ENCODE data around the gene ZNF384. TPM values are rescaled to one million over a fixed set of nuclear protein-coding genes. Genes with fewer than 3 reads are reported as not detected.

Gene ZNF384
- total RNA-seq, 1 experiment from 2014 or later = 63.8 TPM

GRCh38 chr12:6723607-6724408 is 34.6 kb upstream of the ZNF384 start, which contains the start of gene COPS7A:
Gene COPS7A, plus strand, starts transcription at chr12:6724046. Its CDS starts 611 bp downstream, at chr12:6724657.
- Mint-ChIP-seq H3K36me3 (peaks cover 17% of the 10 kb centered on the region; the same call in 1 of the 2 replicates), H3K9me3 (no peaks in the 10 kb centered on the region), H3K4me1 (peaks cover 11% of the 10 kb centered on the region), H3K4me3 (peak within 1 kb of the TSS; percentile 88), H3K27me3 (ENCODE audit: low read depth) (peaks cover 16% of the 10 kb centered on the region), H3K27ac (peak within 1 kb of the TSS; percentile 98)
- POLR2A ChIA-PET = interaction anchor here (0.5 to 2.6 kb wide), 16 partner anchors 9 to 167 kb away, joined by 3 to 39 read pairs (median 4); partner anchors contain the start of genes CDCA3, GPR162, MLF2 and PTMS
- CTCF ChIA-PET = interaction anchor here (0.5 to 2.4 kb wide), 33 partner anchors 12 to 239 kb away, joined by 3 to 25 read pairs (median 4); partner anchors contain the start of genes CDCA3, GPR162, LAG3 and MLF2
- DNase-seq (ENCODE audit: low spot score) (peak; percentile 98), ATAC-seq (peak; percentile 98)
- peak; percentile 76 for TF ChIP-seq E2F4 (CRISPR knock-in tag; IDR thresholded peaks at IDR 0.05; ENCODE audit: borderline replicate concordance, low read depth)
- TF ChIP-seq NFE2L1 (CRISPR knock-in tag; IDR thresholded peaks at IDR 0.05) = peak; percentile 98
- peak; percentile 78; the same call in 1 of the 2 replicates for TF ChIP-seq HMGXB4 (CRISPR knock-in tag; IDR thresholded peaks at IDR 0.05)
- peak; percentile 55 for TF ChIP-seq NR2C2 (CRISPR knock-in tag; IDR thresholded peaks at IDR 0.05)
- peak; percentile 94 for TF ChIP-seq CREM (CRISPR knock-in tag; IDR thresholded peaks at IDR 0.05)
- no peak for TF ChIP-seq ZNF416 (CRISPR knock-in tag; IDR thresholded peaks at IDR 0.05)
- TF ChIP-seq ZNF121 (CRISPR knock-in tag; IDR thresholded peaks at IDR 0.05) = peak; percentile 99
- 0 out of 2 replicates have a peak, but pooled peaks have one; percentile 80 for TF ChIP-seq MLX (CRISPR knock-in tag; IDR thresholded peaks at IDR 0.05)
- peak; percentile 84; the same call in 1 of the 2 replicates for TF ChIP-seq ELF4 (CRISPR knock-in tag; IDR thresholded peaks at IDR 0.05; ENCODE audit: low read depth)
- no peak for TF ChIP-seq ZNF532 (CRISPR knock-in tag; IDR thresholded peaks at IDR 0.05; ENCODE audit: borderline replicate concordance)
- TF ChIP-seq PRDM15 (CRISPR knock-in tag; IDR thresholded peaks at IDR 0.05) = peak; percentile 56
- TF ChIP-seq E2F1 (CRISPR knock-in tag; IDR thresholded peaks at IDR 0.05) = peak; percentile 95
- TF ChIP-seq CTCF (IDR thresholded peaks at IDR 0.05) = no peak
- no peak for TF ChIP-seq NR3C1 (CRISPR knock-in tag; conservative IDR thresholded peaks at IDR 0.05; ENCODE audit: low read depth)
- peak; percentile 96 for TF ChIP-seq IRF1 (CRISPR knock-in tag; IDR thresholded peaks at IDR 0.05)
- peak; percentile 96 for TF ChIP-seq SMAD3 (CRISPR knock-in tag; IDR thresholded peaks at IDR 0.05; ENCODE audit: borderline replicate concordance)
- no peak for TF ChIP-seq OVOL2 (CRISPR knock-in tag; IDR thresholded peaks at IDR 0.05; ENCODE audit: borderline replicate concordance)
- peak; percentile 99 for TF ChIP-seq MAX (CRISPR knock-in tag; IDR thresholded peaks at IDR 0.05)
